ENCODE measurements around the gene SETD2. TPM values are rescaled to one million over a fixed set of nuclear protein-coding genes. Genes with fewer than 3 reads are reported as not detected.

The SETD2 gene
- total and polyA plus RNA-seq, 2 experiments from 2014 or later: 16.7 to 45.2 TPM

- Histone ChIP-seq H3K4me1 (ENCODE audit: insufficient read depth) (no peaks in the 10 kb centered on the region), H3K4me2 (no peak overlapping the region), H3K36me3 (ENCODE audit: insufficient read depth) (no peaks in the 10 kb centered on the region; the same call in 1 of the 2 replicates), H3K27ac (ENCODE audit: low read depth) (no peak overlapping the region), H3K79me2 (replicated peaks; ENCODE audit: insufficient read depth) (no peaks in the 10 kb centered on the region), H3K27me3 (ENCODE audit: insufficient read depth) (no peaks in the 10 kb centered on the region), H3K4me3 (no peak overlapping the region), H4K20me1 (replicated peaks; ENCODE audit: insufficient read depth) (no peaks in the 10 kb centered on the region; the same call in 1 of the 2 replicates), H2AFZ (no peak overlapping the region), H3K9me2 (ENCODE audit: insufficient read depth) (no peaks in the 10 kb centered on the region), H3F3A (replicated peaks; ENCODE audit: low read depth) (no peaks in the 10 kb centered on the region)
- Mint-ChIP-seq H3K4me3 (no peak overlapping the region), H3K27ac (no peak overlapping the region), H3K9me3 (no peaks in the 10 kb centered on the region), H3K4me1 (peaks cover 2% of the 10 kb centered on the region; the same call in 2 of the 3 replicates), H3K27me3 (ENCODE audit: insufficient read depth, low read depth, poor library complexity) (peaks cover 17% of the 10 kb centered on the region), H3K36me3 (ENCODE audit: low read depth) (peaks cover 13% of the 10 kb centered on the region)
- no peak for ATAC-seq
- TF ChIP-seq CTCF (conservative IDR thresholded peaks at IDR 0.05; ENCODE audit: low read depth in 2 of 2) (no peak), STAT1 (IDR thresholded peaks at IDR 0.05; ENCODE audit: unreplicated experiment) (no peak), EZH2 (IDR thresholded peaks at IDR 0.05; ENCODE audit: low read depth, unreplicated experiment) (no peak), EZH2phosphoT487 (IDR thresholded peaks at IDR 0.05; ENCODE audit: unreplicated experiment) (no peak), ZNF331 (CRISPR knock-in tag; IDR thresholded peaks at IDR 0.05; ENCODE audit: low read depth) (no peak), NANOG (IDR thresholded peaks at IDR 0.05; ENCODE audit: borderline replicate concordance) (no peak)
- no peak for DNase-seq (ENCODE audit: low spot score)
Measured at GRCh38 chr3:47000198-47000815, 163.6 kb downstream of the SETD2 start.

- no peaks in the 10 kb centered on the region for H3K9me2 ChIP-seq (ENCODE audit: insufficient read depth)
- H3K4me2 ChIP-seq: no peak overlapping the region
- no peak overlapping the region for H3K27ac ChIP-seq (ENCODE audit: low read depth)
- Mint-ChIP-seq H3K9me3 (no peaks in the 10 kb centered on the region), H3K4me3 (no peak overlapping the region), H3K36me3 (ENCODE audit: low read depth) (peaks cover 13% of the 10 kb centered on the region), H3K27ac (no peak overlapping the region), H3K4me1 (peaks cover 2% of the 10 kb centered on the region; the same call in 2 of the 3 replicates), H3K27me3 (ENCODE audit: insufficient read depth, low read depth, poor library complexity) (peaks cover 16% of the 10 kb centered on the region)
- H3K27me3 ChIP-seq (ENCODE audit: insufficient read depth): no peaks in the 10 kb centered on the region
- no peaks in the 10 kb centered on the region for H3F3A ChIP-seq (replicated peaks; ENCODE audit: low read depth)
- ATAC-seq (no peak), DNase-seq (ENCODE audit: low spot score) (no peak)
- no peaks in the 10 kb centered on the region for H3K79me2 ChIP-seq (replicated peaks; ENCODE audit: insufficient read depth)
- H4K20me1 ChIP-seq (replicated peaks; ENCODE audit: insufficient read depth): no peaks in the 10 kb centered on the region; the same call in 1 of the 2 replicates
- no peak overlapping the region for H2AFZ ChIP-seq
- H3K36me3 ChIP-seq (ENCODE audit: insufficient read depth): no peaks in the 10 kb centered on the region; the same call in 1 of the 2 replicates
- no peak overlapping the region for H3K4me3 ChIP-seq
- no peaks in the 10 kb centered on the region for H3K4me1 ChIP-seq (ENCODE audit: insufficient read depth)
- no peak for TF ChIP-seq ZNF114 (CRISPR knock-in tag; IDR thresholded peaks at IDR 0.05)
- TF ChIP-seq ZNF462 (CRISPR knock-in tag; IDR thresholded peaks at IDR 0.05): no peak
- no peak for TF ChIP-seq STAT1 (IDR thresholded peaks at IDR 0.05; ENCODE audit: unreplicated experiment)
- TF ChIP-seq EZH2phosphoT487 (IDR thresholded peaks at IDR 0.05; ENCODE audit: unreplicated experiment): no peak
- no peak for TF ChIP-seq CTCF (conservative IDR thresholded peaks at IDR 0.05; ENCODE audit: low read depth in 2 of 2)
- no peak for TF ChIP-seq POLR2AphosphoS5 (IDR thresholded peaks at IDR 0.05; ENCODE audit: low read depth)
- TF ChIP-seq JUNB (IDR thresholded peaks at IDR 0.05; ENCODE audit: unreplicated experiment): no peak
Measured at GRCh38 chr3:46999516-47000197, 164.3 kb downstream of the SETD2 start.

Data from GM23338 (cell line).